Stimulated activated CD8-positive, alpha-beta memory T cell treated with anti-CD3 and anti-CD28 coated beads, Interleukin-2, amount 100 ng/mL, for 48 hours (primary cell): Measurements from ENCODE around the gene LCORL.
A peak's percentile ranks its signal among the peaks of the same experiment; 100 is the strongest.
"Not testable (repeated sequence)": the region's sequence is repeated elsewhere in the genome, so short reads cannot be mapped to it uniquely, and the experiment has no call there.

Experiments used
- DNase-seq, 2 donors: peaks; one replicate each; pipeline ENCODE4 v3.0.0-alpha.2; 2020; ENCODE audit warnings: low read depth in 2 of 2

Gene LCORL

GRCh38 chr4:17851959-17852358 lies 169.6 kb downstream of the LCORL start:
- DNase-seq, result no peak

- not testable (repeated sequence) for DNase-seq
These were observed 171.3 kb downstream of the LCORL start for GRCh38 chr4:17850295-17850694.

- DNase-seq, result no peak
These were observed 175.3 kb downstream of the LCORL start for GRCh38 chr4:17846266-17846665.

- no peak for DNase-seq
These were observed 197.5 kb downstream of the LCORL start for GRCh38 chr4:17823871-17824669.

GRCh38 chr4:17817027-17817426 lies 204.5 kb downstream of the LCORL start:
- DNase-seq, result no peak

GRCh38 chr4:17816142-17816541 lies 205.4 kb downstream of the LCORL start:
- no peak for DNase-seq

- DNase-seq, result no peak
These were observed 207.4 kb downstream of the LCORL start for GRCh38 chr4:17814140-17814539.

GRCh38 chr4:17812801-17813200 lies 208.8 kb downstream of the LCORL start:
- no peak for DNase-seq

GRCh38 chr4:17812125-17812524 lies 209.4 kb downstream of the LCORL start:
- DNase-seq, result no peak

GRCh38 chr4:17811078-17811603 lies 210.4 kb downstream of the LCORL start:
- DNase-seq, result no peak

- peak; percentile 98 to 99 for DNase-seq
These were observed 211.1 kb downstream of the LCORL start, which contains the start of the genes DCAF16 and NCAPG for GRCh38 chr4:17810260-17811077. Gene DCAF16, minus strand, starts transcription at chr4:17810757. Its CDS starts 6,616 bp downstream, at chr4:17804141. Gene NCAPG, plus strand, starts transcription at chr4:17810979. Its CDS starts 99 bp downstream, at chr4:17811078.

- no peak for DNase-seq
These were observed 211.9 kb downstream of the LCORL start for GRCh38 chr4:17809667-17810066.

- DNase-seq, result no peak
These were observed 214.1 kb downstream of the LCORL start for GRCh38 chr4:17807446-17807845.

GRCh38 chr4:17805580-17806155 lies 215.9 kb downstream of the LCORL start:
- DNase-seq, result no peak

- no peak for DNase-seq
These were observed 223.7 kb downstream of the LCORL start for GRCh38 chr4:17797808-17798207.

- DNase-seq, result no peak
These were observed 226.8 kb downstream of the LCORL start for GRCh38 chr4:17794730-17795129.
